Measurements from ENCODE around the gene SON.

GRCh38 chr21:33549848-33550771 is 7.3 kb downstream of the SON start:
- no peak for TF ChIP-seq GATA3 (IDR thresholded peaks at IDR 0.05; ENCODE audit: low read depth, low read length)
- TF ChIP-seq GATA2 (IDR thresholded peaks at IDR 0.05; ENCODE audit: low read depth, low read length): no peak

All from SH-SY5Y (cell line).